Measurements from ENCODE around the gene OSBPL2.

OSBPL2 gene

GRCh38 chr20:62262064-62262463, 23.7 kb downstream of the OSBPL2 start (continued):
- TF ChIP-seq BCL6B (tag by site-specific recombination; IDR thresholded peaks at IDR 0.05), result no peak
- no peak for TF ChIP-seq ZNF26 (tag by site-specific recombination; IDR thresholded peaks at IDR 0.05)
- TF ChIP-seq ZNF610 (tag by site-specific recombination; IDR thresholded peaks at IDR 0.05; ENCODE audit: borderline replicate concordance), result no peak
- no peak for TF ChIP-seq ZFP3 (tag by site-specific recombination; IDR thresholded peaks at IDR 0.05; ENCODE audit: low read depth)
- TF ChIP-seq ZNF404 (tag by site-specific recombination; IDR thresholded peaks at IDR 0.05), result no peak
- no peak for TF ChIP-seq ZNF692 (tag by site-specific recombination; IDR thresholded peaks at IDR 0.05)

- Histone ChIP-seq H3K4me1 (ENCODE audit: control insufficient read depth, insufficient read depth, low read length) (no peaks in the 10 kb centered on the region), H3K36me3 (ENCODE audit: control insufficient read depth in 2 of 2, insufficient read depth in 1 of 2, low read length in 2 of 2) (peaks cover 4 to 86% of the 10 kb centered on the region in 2 experiments; a peak in 2 of 3 replicates), H3K4me3 (ENCODE audit: low read depth, low read length) (no peak overlapping the region), H3K9me3 (ENCODE audit: control insufficient read depth, insufficient read depth, low read depth, low read length) (no peaks in the 10 kb centered on the region), H3K27ac (ENCODE audit: extremely low read depth, low read depth, low read length) (no peak overlapping the region)
- TF ChIP-seq ZNF214 (tag by site-specific recombination; IDR thresholded peaks at IDR 0.05; ENCODE audit: borderline replicate concordance) (no peak), ZNF843 (tag by site-specific recombination; IDR thresholded peaks at IDR 0.05) (no peak), ZBTB49 (tag by site-specific recombination; IDR thresholded peaks at IDR 0.05; ENCODE audit: low read depth) (no peak), ZNF223 (tag by site-specific recombination; IDR thresholded peaks at IDR 0.05) (no peak), ZNF19 (tag by site-specific recombination; IDR thresholded peaks at IDR 0.05; ENCODE audit: low read depth) (no peak), KLF8 (tag by site-specific recombination; IDR thresholded peaks at IDR 0.05) (no peak), ZNF416 (tag by site-specific recombination; IDR thresholded peaks at IDR 0.05) (no peak), GLI2 (tag by site-specific recombination; IDR thresholded peaks at IDR 0.05; ENCODE audit: borderline replicate concordance, low read depth) (no peak), ZNF239 (tag by site-specific recombination; IDR thresholded peaks at IDR 0.05) (no peak), ZNF549 (tag by site-specific recombination; IDR thresholded peaks at IDR 0.05) (no peak), ZBTB1 (tag by site-specific recombination; IDR thresholded peaks at IDR 0.05) (no peak), ZNF629 (tag by site-specific recombination; IDR thresholded peaks at IDR 0.05) (no peak), ZNF302 (tag by site-specific recombination; IDR thresholded peaks at IDR 0.05; ENCODE audit: low read depth) (no peak), TSHZ1 (tag by site-specific recombination; IDR thresholded peaks at IDR 0.05; ENCODE audit: borderline replicate concordance) (no peak), ZBTB26 (tag by site-specific recombination; optimal IDR thresholded peaks at IDR 0.05) (no peak), ZBTB48 (tag by site-specific recombination; IDR thresholded peaks at IDR 0.05) (no peak), FEZF1 (tag by site-specific recombination; IDR thresholded peaks at IDR 0.05) (no peak), GLIS1 (tag by site-specific recombination; IDR thresholded peaks at IDR 0.05) (no peak), ZNF266 (tag by site-specific recombination; IDR thresholded peaks at IDR 0.05; ENCODE audit: low read depth) (no peak)
- ChIA-PET POLR2A (no interaction called here), CTCF (no interaction called here)
Observed at GRCh38 chr20:62263396-62263795, 25.1 kb downstream of the OSBPL2 start.

All from HEK293 (cell line).